ENCODE results near the gene USP9X.

USP9X gene

GRCh38 chrX:41258226-41258625 lies 173.0 kb downstream of the USP9X start:
- in situ Hi-C loops (cut with MboI; ENCODE audit: low sequenced_read_pairs, unreplicated experiment) = no loop called here
- no peak for TF ChIP-seq CTCF (IDR thresholded peaks at IDR 0.05; ENCODE audit: borderline replicate concordance, control extremely low read depth, extremely low read depth, insufficient read depth, missing control alignments)
- DNase-seq (ENCODE audit: low spot score) = no peak

DNA sequence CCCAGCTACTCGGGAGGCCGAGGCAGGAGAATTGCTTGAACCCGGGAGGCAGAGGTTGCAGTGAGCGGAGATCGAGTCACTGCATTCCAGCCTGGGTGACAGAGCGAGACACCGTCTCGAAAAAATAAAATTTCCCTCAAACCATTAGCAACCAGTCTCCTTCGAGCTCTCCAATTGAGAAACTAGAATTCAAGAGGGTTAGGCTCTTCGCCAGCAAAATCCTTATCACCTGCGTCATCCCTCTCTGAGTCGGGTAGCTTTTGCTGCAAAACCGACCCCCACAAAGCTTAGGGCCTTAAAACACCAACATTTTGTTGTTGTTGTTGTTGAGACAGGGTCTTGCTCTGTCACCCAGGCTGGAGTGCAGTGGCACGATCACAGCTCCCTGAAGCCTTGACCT lies 173.6 kb downstream of the USP9X start:
- no peak for DNase-seq (ENCODE audit: low spot score)
- no peak for TF ChIP-seq CTCF (IDR thresholded peaks at IDR 0.05; ENCODE audit: borderline replicate concordance, control extremely low read depth, extremely low read depth, insufficient read depth, missing control alignments)
- in situ Hi-C loops (cut with MboI; ENCODE audit: low sequenced_read_pairs, unreplicated experiment) = no loop called here

GRCh38 chrX:41259516-41259915 lies 174.3 kb downstream of the USP9X start:
- in situ Hi-C loops (cut with MboI; ENCODE audit: low sequenced_read_pairs, unreplicated experiment) = no loop called here
- DNase-seq (ENCODE audit: low spot score) = no peak
- no peak for TF ChIP-seq CTCF (IDR thresholded peaks at IDR 0.05; ENCODE audit: borderline replicate concordance, control extremely low read depth, extremely low read depth, insufficient read depth, missing control alignments)

GRCh38 chrX:41265615-41266014 lies 180.4 kb downstream of the USP9X start:
- no peak for DNase-seq (ENCODE audit: low spot score)
- in situ Hi-C loops (cut with MboI; ENCODE audit: low sequenced_read_pairs, unreplicated experiment) = no loop called here
- TF ChIP-seq CTCF (IDR thresholded peaks at IDR 0.05; ENCODE audit: borderline replicate concordance, control extremely low read depth, extremely low read depth, insufficient read depth, missing control alignments) = no peak

DNA sequence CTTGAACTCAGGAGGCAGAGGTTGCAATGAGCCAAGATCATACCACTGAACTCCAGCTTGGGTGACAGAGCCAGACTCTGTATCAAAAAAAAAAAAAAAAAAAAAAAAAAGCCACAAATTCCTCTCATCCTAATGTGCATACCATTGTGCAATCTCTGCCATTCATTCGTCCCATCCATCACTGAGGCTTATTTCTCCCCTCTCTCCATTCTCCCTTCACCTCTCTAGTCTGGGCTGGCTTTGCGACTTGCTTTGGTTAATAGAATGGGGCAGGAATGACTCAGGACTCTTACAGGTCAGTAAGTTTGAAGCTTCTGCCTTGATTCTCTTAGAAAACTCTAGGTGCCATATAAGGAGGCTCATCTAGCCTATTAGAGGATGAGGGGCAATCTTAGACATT lies 188.4 kb downstream of the USP9X start:
- no peak for DNase-seq (ENCODE audit: low spot score)
- in situ Hi-C loops (cut with MboI; ENCODE audit: low sequenced_read_pairs, unreplicated experiment) = no loop called here
- TF ChIP-seq CTCF (IDR thresholded peaks at IDR 0.05; ENCODE audit: borderline replicate concordance, control extremely low read depth, extremely low read depth, insufficient read depth, missing control alignments) = no peak

- peak; percentile 55 for TF ChIP-seq CTCF (IDR thresholded peaks at IDR 0.05; ENCODE audit: borderline replicate concordance, control extremely low read depth, extremely low read depth, insufficient read depth, missing control alignments)
- DNase-seq (ENCODE audit: low spot score) = peak; percentile 79
- in situ Hi-C loops (cut with MboI; ENCODE audit: low sequenced_read_pairs, unreplicated experiment) = no loop called here
These were observed 190.7 kb downstream of the USP9X start for GRCh38 chrX:41275661-41276609.

Data from GM13976 (cell line).